Measurements from ENCODE around the gene CBX4. TPM values are rescaled to one million over a fixed set of nuclear protein-coding genes. Genes with fewer than 3 reads are reported as not detected.

The CBX4 gene
- total RNA-seq, 6 experiments from 2014 or later = 8.9 to 21.9 (median 15.1) TPM

GRCh38 chr17:79852748-79853147 lies 13.5 kb upstream of the CBX4 start:
- no peaks in the 10 kb centered on the region for H3K36me3 ChIP-seq
- intact Hi-C loops (cut with DNase I) = no loop called here

DNA sequence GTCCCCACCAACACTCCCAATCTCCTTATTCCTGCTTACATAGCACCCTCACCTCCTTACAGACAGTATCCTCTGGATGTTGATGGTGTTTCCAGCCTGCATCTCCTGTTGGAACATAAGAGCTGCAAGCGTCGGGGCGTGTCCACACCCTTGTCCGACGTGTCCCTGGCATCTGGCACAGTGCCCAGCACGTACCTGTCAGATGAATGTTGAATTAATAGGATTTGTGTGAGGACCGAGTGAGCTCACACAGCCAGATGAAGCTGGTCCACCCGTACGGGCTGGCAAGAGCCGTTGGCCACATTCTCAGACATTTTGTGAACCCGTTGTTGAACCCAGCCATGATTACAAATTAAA lies 12.2 kb upstream of the CBX4 start:
- no peak for ATAC-seq
- no peak for DNase-seq

More at GRCh38 chr17:79852748-79853147, 13.5 kb upstream of the CBX4 start:
- TF ChIP-seq, protein P1, sequence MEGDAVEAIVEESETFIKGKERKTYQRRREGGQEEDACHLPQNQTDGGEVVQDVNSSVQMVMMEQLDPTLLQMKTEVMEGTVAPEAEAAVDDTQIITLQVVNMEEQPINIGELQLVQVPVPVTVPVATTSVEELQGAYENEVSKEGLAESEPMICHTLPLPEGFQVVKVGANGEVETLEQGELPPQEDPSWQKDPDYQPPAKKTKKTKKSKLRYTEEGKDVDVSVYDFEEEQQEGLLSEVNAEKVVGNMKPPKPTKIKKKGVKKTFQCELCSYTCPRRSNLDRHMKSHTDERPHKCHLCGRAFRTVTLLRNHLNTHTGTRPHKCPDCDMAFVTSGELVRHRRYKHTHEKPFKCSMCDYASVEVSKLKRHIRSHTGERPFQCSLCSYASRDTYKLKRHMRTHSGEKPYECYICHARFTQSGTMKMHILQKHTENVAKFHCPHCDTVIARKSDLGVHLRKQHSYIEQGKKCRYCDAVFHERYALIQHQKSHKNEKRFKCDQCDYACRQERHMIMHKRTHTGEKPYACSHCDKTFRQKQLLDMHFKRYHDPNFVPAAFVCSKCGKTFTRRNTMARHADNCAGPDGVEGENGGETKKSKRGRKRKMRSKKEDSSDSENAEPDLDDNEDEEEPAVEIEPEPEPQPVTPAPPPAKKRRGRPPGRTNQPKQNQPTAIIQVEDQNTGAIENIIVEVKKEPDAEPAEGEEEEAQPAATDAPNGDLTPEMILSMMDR (IDR thresholded peaks at IDR 0.05) = no peak
- TF ChIP-seq POLR2A (IDR thresholded peaks at IDR 0.05) = no peak
- DNase-seq = no peak
- no peaks in the 10 kb centered on the region for H3K27me3 ChIP-seq
- H3K9me3 ChIP-seq = no peaks in the 10 kb centered on the region
- peaks cover 0 to 7% (median 2%) of the 10 kb centered on the region in 4 donors for H3K4me1 ChIP-seq
- 3% methylated on average over 5 of the region's 5 CpGs for WGBS (ENCODE audit: insufficient coverage, low coverage, low lambda C conversion rate, missing lambda C conversion rate)
- H3K27ac ChIP-seq = peak overlapping the region; percentile 12 to 47 (median 17)
- peak overlapping the region; percentile 14 to 31 (median 22) for H3K4me3 ChIP-seq
- ATAC-seq = peak; percentile 36 to 69 (median 50)

DNA sequence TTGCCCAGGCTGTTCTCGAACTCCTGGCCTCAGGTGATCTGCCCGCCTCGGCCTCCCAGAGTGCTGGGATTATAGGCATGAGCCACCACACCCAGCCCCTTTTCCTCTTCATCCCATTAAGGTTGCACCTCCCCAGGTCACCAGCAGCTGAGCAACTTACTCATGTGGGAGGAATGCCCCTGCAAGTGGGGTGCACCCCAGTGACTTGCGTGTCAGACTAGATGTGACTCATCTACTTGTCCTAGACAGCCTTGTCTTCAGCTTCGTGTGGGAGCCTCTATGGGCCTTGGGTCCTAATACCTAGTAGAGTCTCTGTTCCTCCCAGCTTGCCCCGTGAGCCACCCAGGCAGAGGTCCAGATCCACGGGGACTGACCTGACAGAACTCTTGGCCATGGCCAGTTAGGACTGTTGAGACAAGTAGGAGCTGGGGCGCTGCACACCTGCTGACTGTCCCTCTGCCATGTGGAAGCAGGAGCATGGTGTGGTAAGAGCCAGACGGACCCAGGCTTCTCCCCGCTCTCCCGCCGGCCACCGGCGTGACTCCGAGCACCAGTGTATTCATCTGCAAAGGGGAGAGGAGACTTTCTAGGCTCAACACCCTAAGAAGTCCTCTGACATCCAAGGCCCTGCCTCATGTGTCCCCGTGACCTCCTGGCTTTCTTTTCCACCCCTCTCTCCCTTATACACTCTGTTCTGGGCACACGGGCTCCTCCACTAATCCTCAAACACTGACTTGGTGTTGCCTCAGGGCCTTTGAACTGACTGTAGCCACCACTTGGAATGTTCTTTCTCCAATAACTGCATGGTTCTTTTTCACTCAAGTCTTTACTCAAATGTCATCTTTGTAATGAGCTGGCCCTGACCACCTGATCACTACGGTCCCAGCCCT lies 11.6 kb upstream of the CBX4 start:
- no peaks in the 10 kb centered on the region for H3K9me3 ChIP-seq
- ATAC-seq (no peak), DNase-seq (no peak)
- H3K27ac ChIP-seq = no peak overlapping the region
- 82% methylated on average over 5 of the region's 18 CpGs for WGBS (ENCODE audit: insufficient coverage, low coverage, low lambda C conversion rate, missing lambda C conversion rate)
- intact Hi-C loops (cut with DNase I) = no loop called here
- no peak overlapping the region for H3K4me3 ChIP-seq
- peaks cover 0 to 7% (median 2%) of the 10 kb centered on the region in 4 donors for H3K4me1 ChIP-seq
- no peaks in the 10 kb centered on the region for H3K27me3 ChIP-seq
- TF ChIP-seq POLR2A (IDR thresholded peaks at IDR 0.05) = no peak
- TF ChIP-seq, protein P1 (IDR thresholded peaks at IDR 0.05) = no peak
- H3K36me3 ChIP-seq = no peaks in the 10 kb centered on the region

More for the DNA sequence above, 12.2 kb upstream of the CBX4 start:
- Histone ChIP-seq H3K27ac (no peak overlapping the region), H3K27me3 (no peaks in the 10 kb centered on the region), H3K36me3 (no peaks in the 10 kb centered on the region), H3K4me3 (no peak overlapping the region), H3K4me1 (peaks cover 0 to 7% (median 2%) of the 10 kb centered on the region in 4 donors), H3K9me3 (no peaks in the 10 kb centered on the region)
- TF ChIP-seq, protein P1 (IDR thresholded peaks at IDR 0.05) = no peak
- TF ChIP-seq POLR2A (IDR thresholded peaks at IDR 0.05) = no peak
- intact Hi-C loops (cut with DNase I) = no loop called here
- WGBS (ENCODE audit: insufficient coverage, low coverage, low lambda C conversion rate, missing lambda C conversion rate) = 84% methylated on average over 11 of the region's 11 CpGs

GRCh38 chr17:79849953-79850352 lies 10.7 kb upstream of the CBX4 start:
- no peaks in the 10 kb centered on the region for H3K27me3 ChIP-seq
- H3K4me3 ChIP-seq = no peak overlapping the region
- H3K36me3 ChIP-seq = no peaks in the 10 kb centered on the region
- no CpG with 5 or more reads among the region's 8 CpGs for WGBS (ENCODE audit: insufficient coverage, low coverage, low lambda C conversion rate, missing lambda C conversion rate)
- H3K27ac ChIP-seq = no peak overlapping the region
- no peaks in the 10 kb centered on the region for H3K9me3 ChIP-seq
- no peak for ATAC-seq
- no peak for TF ChIP-seq POLR2A (IDR thresholded peaks at IDR 0.05)
- TF ChIP-seq, protein P1 (IDR thresholded peaks at IDR 0.05) = no peak
- DNase-seq = no peak
- peaks cover 0 to 15% (median 6%) of the 10 kb centered on the region in 4 donors for H3K4me1 ChIP-seq
- intact Hi-C loops (cut with DNase I) = loop anchor here (10.0 kb wide), 2 partner anchors 125 to 135 kb away; no protein-coding TSS in a partner anchor

Data from right lobe of liver (tissue), 6 donors.